Limb (tissue), 2 donors: ENCODE measurements around the gene EFCAB7.

Experiments
- DNase-seq, 2 donors: peaks; one replicate each; pipeline ENCODE4 v3.0.0-alpha.2; 2016; ENCODE audit errors: extremely low spot score in 2 of 2

EFCAB7 gene

GRCh38 chr1:63601912-63602311 is 78.6 kb downstream of the EFCAB7 start:
- no peak for DNase-seq

GRCh38 chr1:63602629-63603028 is 79.3 kb downstream of the EFCAB7 start:
- no peak for DNase-seq

GRCh38 chr1:63603810-63604209 is 80.5 kb downstream of the EFCAB7 start:
- no peak for DNase-seq

GRCh38 chr1:63607322-63607721 is 84.0 kb downstream of the EFCAB7 start:
- no peak for DNase-seq

GRCh38 chr1:63611231-63611630 is 87.9 kb downstream of the EFCAB7 start:
- no peak for DNase-seq

DNA sequence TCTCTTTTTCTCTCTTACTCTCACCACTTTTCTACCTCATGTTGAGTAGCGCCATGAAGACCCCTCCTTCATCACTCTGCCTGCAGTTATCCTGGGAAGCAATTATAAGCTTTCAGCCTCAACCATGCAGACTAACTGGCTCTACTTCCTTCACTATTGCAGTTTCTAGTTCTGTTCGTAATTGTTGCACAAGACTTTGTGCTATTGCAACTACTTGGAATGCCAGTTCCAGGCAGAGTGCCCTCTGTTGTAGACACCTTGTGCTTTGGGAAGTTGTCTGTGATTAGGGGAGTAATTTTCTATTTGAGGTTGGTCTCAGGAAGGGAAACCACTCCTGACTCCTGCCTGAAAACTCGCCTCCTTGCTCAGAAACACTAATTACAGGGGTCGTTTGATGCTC is 89.2 kb downstream of the EFCAB7 start:
- DNase-seq = no peak

DNA sequence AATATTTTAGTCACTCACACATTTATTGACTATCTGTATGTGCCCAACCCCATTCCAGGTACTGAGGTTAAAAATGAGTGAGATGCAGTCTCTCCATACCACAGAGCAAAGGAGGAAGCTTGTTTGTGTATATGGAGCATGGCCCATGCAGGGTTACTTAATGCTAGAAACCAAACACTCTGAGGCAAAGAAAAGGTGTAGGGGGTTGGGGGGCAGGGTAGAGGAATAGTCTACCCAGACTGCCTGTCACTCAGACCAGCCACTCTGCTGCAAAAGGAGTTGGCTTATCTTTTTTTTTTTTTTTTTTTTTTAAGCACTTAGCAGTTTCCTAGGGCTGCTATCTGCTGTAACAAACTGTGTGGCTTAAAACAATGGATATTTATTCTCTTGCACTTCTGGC is 89.6 kb downstream of the EFCAB7 start:
- no peak for DNase-seq

DNA sequence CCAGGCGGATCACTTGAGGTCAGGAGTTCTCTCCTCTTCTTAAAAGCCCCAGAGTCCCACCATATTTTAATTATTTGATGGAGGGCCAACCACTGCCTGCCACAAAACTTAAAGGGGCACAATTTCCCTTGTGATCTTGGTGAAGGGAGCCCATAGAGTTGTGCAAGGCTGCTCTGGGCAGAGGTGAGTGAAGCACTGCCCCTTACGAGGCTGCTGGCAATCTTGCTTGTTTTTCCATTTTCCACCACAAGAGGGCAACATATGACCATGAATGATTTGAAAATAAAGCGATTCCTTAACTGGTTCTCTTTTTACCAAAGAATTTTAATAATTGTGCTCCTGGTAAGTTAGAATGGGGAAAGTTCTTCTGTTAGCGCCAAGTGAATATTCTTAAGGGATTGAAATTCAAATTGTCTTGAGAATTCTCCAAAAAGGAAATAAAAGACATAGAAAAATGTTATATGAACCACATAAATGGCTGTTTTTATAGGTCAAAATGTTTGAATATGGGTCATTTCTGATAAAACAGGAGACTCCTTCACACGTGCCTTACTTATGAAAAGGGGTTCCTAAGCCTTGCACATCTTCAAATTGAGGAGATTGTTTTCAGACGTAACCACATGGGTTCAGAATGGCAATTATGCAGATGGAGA is 92.6 kb downstream of the EFCAB7 start:
- peak; percentile 69 to 78 for DNase-seq

DNA sequence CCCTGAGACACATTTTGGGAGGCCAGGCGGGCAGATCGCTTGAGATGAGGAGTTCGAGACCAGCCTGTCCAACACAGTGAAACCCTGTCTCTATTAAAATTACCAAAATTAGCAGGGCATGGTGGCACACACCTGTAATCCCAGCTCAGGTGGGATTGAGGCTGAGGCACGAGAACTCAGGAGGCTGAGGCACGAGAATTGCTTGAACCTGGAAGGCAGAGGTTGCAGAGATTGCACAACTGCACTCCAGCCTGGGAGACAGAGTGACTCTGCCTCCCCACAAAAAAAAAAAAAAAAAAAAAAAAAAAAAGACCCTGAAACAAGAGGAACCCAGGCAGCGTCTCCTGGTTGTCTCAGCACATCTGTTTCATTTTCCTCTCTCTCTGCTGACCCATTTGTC is 94.1 kb downstream of the EFCAB7 start:
- no peak for DNase-seq

DNA sequence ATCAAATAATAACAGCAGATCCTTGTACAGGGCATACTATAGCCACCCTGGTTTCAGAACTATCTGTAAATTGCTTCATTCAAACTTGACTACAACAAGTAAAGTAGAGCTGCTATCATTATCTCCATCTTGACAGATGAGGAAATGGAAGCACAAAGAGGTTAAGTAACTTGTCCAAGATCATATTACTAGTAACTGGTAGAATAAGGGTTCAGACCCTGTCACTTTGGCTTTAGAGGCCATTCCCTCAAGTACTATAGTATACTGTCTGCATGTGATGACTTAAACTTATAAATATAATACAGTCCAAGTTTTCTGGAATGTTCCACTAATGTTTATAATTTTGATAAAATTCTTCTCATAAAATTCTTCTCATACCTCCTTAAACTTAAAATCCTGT is 94.7 kb downstream of the EFCAB7 start:
- DNase-seq = no peak

DNA sequence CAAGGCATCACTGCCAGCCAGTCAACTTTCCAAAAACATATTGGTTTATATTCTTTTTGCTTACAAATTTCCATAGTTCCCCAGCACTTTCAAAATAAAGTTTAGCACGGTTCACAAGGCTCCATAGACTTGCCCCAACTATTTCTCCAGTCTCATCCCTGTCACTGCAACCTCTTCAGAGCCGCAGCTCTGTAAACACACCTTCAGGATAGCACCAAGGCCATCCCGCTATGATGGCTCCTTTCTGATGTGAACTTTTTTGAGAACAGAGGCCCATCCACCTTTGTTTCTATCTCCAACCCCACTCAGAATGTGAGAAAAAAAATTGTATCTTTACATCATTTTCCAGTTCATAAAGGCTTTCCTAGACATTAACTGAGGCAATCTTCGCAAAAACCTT is 96.2 kb downstream of the EFCAB7 start:
- no peak for DNase-seq

GRCh38 chr1:63620671-63621070 is 97.3 kb downstream of the EFCAB7 start:
- no peak for DNase-seq

DNA sequence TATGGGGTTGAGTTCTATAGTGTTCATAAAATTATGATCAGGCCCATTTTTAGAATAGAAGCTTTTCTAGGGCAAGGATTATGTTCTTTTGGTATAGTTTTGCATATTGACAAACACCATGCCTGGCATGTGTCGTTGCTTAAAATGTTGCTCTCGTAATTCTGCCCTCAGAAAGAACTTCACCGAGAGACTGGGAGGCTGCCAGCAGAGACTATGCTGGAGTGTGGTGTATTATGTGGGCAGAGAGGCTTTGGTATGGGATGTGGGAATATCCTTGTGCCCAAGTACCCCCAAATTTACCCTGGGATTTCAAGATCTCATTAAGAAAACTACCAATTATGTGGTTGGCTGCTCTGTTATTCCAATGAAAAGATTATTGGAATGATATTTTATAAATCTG is 97.8 kb downstream of the EFCAB7 start:
- no peak for DNase-seq

- DNase-seq = no peak
These were observed 98.4 kb downstream of the EFCAB7 start for GRCh38 chr1:63621698-63622097.
